HepG2 (cell line): ENCODE measurements around the gene PLEKHA5.

ENCODE experiments used
- CREBL2 ChIP-seq: sonication (generic); formaldehyde crosslinking; IDR thresholded peaks from 2 replicates; pipeline ENCODE4 v1.8.1; 2023; ENCODE audit warnings: missing genetic modification reagents, mild to moderate bottlenecking, borderline replicate concordance
- CTCF ChIP-seq: sonication (generic); formaldehyde crosslinking; IDR thresholded peaks from 2 replicates; pipeline ENCODE4 v1.5.0; 2020; ENCODE audit warnings: mild to moderate bottlenecking, missing genetic modification reagents, moderate library complexity
- FOXJ3 ChIP-seq: sonication (generic); formaldehyde crosslinking; IDR thresholded peaks from 2 replicates; pipeline ENCODE4 v1.4.0; 2020; ENCODE audit warnings: missing genetic modification reagents, mild to moderate bottlenecking, borderline replicate concordance
- ZNF530 ChIP-seq: sonication (generic); formaldehyde crosslinking; IDR thresholded peaks from 2 replicates; pipeline ENCODE4 v1.5.0; 2020; ENCODE audit warnings: low read depth, mild to moderate bottlenecking, missing genetic modification reagents

- TF ChIP-seq ZNF530 (CRISPR knock-in tag) (no peak), CTCF (CRISPR knock-in tag) (no peak), CREBL2 (CRISPR knock-in tag) (no peak), FOXJ3 (CRISPR knock-in tag) (no peak)
Measured at GRCh38 chr12:19382563-19382962, 253.0 kb downstream of the PLEKHA5 start.
